GOT3 (cell line): ENCODE data around the gene PLPP4.

Source experiments
- DNase-seq: peaks from one replicate; lab custom pipeline; 2025; ENCODE audit warnings: mixed read lengths; lab: John Stamatoyannopoulos, UW

PLPP4 gene

GRCh38 chr10:120610791-120611190 lies 153.8 kb downstream of the PLPP4 start:
- no peak for DNase-seq

GRCh38 chr10:120612756-120613155 lies 155.7 kb downstream of the PLPP4 start:
- no peak for DNase-seq

GRCh38 chr10:120613180-120613579 lies 156.2 kb downstream of the PLPP4 start:
- no peak for DNase-seq

GRCh38 chr10:120614680-120615079 lies 157.7 kb downstream of the PLPP4 start:
- DNase-seq: no peak

DNA sequence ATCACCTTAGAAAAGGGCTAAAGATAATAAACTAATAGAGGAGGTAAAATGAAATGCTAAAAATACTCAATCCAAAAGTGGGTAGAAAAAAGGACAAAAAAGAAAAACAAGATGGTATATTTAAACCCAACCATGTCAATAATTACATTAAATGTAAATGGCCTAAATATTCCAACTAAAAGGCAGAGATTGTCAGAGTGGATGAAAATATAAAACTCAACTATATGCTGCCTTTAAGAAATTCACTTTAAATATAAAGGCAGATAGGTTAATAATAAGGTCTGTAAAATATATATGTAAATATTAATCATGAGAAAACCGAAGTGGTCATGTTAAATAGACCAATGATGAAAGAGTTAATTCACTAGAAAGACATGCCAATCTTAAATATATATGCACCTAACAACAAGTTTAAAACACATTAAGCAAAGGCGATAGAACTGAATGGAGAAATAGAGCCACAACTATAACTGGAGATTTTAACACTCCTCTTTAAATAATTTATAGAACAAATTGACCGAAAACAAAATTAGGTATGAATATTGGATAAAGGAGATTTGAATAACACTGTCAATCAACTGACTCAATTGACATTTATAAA lies 159.4 kb downstream of the PLPP4 start:
- DNase-seq: no peak

DNA sequence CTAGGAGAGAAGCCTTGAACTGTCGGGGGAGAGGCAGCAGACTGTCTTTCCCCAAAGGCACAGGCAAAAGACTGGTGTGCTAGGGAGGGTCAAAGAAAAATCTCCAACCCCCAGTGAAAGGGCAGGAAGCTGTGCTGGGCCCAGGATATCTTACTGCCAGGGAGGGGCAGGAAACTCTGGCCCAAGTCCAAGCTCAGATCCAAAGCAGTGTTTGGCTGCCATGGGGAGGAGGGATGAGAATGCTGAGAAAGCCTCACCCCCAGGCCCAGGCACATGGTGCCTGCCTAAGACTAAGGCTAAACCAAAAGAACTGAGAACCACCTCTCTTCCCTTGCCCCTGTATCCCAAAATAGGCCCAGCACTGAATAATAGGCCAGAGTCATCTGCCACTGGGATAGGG lies 171.2 kb downstream of the PLPP4 start:
- no peak for DNase-seq

DNA sequence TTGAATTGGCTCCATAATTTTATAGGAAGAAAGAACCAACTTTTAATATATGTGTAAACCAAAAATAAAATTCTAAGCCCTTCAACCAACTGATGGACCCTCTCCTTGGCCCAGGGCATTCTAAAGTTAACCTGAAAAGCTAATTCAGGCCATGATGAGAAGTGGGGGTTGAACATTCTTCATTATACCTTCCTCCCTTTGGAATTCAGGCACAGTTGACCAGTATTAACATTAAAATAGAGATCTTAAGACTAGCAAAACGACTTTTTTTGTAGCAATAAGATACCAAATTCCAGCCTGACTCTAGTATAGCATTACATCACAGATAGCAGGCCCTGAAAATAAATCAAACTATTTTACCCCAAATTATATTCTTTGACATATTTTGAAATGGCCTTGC lies 173.2 kb downstream of the PLPP4 start:
- no peak for DNase-seq

DNA sequence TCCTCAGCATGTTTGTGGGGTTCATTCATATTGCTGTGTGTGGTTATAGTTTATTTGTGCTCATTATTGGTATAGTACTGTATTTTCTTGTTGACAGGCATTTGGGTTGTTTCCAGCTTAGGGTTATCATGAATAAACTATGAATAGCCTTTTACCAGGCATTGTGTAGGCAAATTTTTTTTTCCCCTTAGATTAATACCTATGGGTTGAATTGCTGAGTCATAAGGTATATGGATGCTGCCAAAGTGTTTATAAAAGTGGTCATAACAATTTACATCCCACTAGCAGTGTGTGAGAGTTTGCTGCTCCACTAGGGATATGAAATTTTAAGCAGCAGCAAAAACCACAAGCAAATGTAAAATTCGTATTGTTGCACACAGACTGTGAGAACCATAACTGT lies 175.0 kb downstream of the PLPP4 start:
- no peak for DNase-seq

- no peak for DNase-seq
These were observed 175.9 kb downstream of the PLPP4 start for GRCh38 chr10:120632942-120633341.

DNA sequence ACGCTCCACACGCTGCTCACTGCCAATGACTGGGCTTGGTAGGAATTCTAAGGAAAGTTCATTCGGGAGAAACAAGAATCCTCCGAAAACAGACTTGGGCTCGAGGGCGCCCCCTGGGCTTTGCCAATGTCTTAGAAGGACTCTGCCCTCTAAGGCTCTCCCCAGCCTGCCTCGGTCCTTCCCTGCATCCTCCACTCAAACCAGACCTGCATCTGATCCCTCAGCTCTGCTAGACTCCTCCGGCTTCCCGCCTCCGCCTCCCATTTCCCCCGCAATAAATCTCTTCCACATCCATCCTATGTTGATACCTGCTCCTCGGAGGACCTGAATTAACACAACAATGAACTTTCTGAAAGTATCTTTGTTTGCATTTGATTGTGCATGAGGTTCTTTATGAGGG lies 177.6 kb downstream of the PLPP4 start:
- no peak for DNase-seq
